ENCODE data around the gene IRF2BP2.

DNA sequence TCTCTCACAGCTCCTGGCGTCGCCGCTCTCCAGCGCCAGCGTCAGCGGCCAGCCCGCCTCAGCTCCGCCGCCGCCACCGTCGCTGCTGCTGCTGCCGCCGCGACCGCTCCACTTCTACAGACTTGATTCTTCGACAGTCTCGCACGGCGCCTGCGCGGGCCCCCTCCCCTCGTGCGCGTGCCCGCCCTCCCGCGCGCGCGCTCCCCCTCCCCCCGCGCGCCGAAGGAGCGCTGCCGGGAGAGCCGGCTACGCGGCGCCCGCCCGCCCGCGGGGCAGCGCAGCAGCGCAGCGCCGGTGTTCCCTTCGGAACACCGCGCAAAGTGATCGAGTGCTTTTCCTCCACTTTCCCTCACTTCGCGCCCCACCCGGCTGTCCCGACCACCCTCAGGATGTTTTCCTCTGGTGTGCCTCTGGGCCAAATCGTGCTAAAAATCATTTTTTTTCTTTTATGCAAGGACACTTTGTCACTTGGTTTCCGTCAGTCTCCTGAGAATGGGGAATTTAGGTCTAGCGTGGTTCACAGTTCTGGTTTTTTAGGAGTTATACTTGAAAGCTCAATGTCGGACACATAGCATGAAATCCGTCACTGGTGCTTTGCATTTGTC, at the start of gene IRF2BP2:
- TF ChIP-seq, protein P1, sequence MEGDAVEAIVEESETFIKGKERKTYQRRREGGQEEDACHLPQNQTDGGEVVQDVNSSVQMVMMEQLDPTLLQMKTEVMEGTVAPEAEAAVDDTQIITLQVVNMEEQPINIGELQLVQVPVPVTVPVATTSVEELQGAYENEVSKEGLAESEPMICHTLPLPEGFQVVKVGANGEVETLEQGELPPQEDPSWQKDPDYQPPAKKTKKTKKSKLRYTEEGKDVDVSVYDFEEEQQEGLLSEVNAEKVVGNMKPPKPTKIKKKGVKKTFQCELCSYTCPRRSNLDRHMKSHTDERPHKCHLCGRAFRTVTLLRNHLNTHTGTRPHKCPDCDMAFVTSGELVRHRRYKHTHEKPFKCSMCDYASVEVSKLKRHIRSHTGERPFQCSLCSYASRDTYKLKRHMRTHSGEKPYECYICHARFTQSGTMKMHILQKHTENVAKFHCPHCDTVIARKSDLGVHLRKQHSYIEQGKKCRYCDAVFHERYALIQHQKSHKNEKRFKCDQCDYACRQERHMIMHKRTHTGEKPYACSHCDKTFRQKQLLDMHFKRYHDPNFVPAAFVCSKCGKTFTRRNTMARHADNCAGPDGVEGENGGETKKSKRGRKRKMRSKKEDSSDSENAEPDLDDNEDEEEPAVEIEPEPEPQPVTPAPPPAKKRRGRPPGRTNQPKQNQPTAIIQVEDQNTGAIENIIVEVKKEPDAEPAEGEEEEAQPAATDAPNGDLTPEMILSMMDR (IDR thresholded peaks at IDR 0.05), result peak in 1 of 4 experiments; percentile 15
- TF ChIP-seq POLR2A (IDR thresholded peaks at IDR 0.05), result peak; percentile 89
- peak; percentile 68 for TF ChIP-seq POLR2AphosphoS5 (IDR thresholded peaks at IDR 0.05)
